Endothelial cell (in vitro differentiated cells): ENCODE measurements around the gene CACNA2D3. TPM values are rescaled to one million over a fixed set of nuclear protein-coding genes. Genes with fewer than 3 reads are reported as not detected.

Experiments used
- DNase-seq: peaks from one replicate; pipeline ENCODE4 v3.0.0; 2021; ENCODE audit warnings: low spot score
- H3K27ac Mint-ChIP-seq: one replicate; pipeline ENCODE4 v1.8.0; 2021; ENCODE audit warnings: mixed read lengths, inconsistent platforms; ENCODE audit not compliant: unreplicated experiment
- H3K27me3 Mint-ChIP-seq: one replicate; pipeline ENCODE4 v1.8.0; 2021; ENCODE audit warnings: mild to moderate bottlenecking, moderate library complexity, mixed read lengths, inconsistent platforms; ENCODE audit not compliant: unreplicated experiment
- H3K36me3 Mint-ChIP-seq: one replicate; pipeline ENCODE4 v1.8.0; 2021; ENCODE audit warnings: mild to moderate bottlenecking, low read depth, mixed read lengths, inconsistent platforms; ENCODE audit not compliant: unreplicated experiment
- H3K4me1 Mint-ChIP-seq: one replicate; pipeline ENCODE4 v1.8.0; 2021; ENCODE audit warnings: mild to moderate bottlenecking, mixed read lengths, inconsistent platforms; ENCODE audit not compliant: unreplicated experiment
- H3K4me3 Mint-ChIP-seq: one replicate; pipeline ENCODE4 v1.8.0; 2021; ENCODE audit warnings: mild to moderate bottlenecking, mixed read lengths, inconsistent platforms; ENCODE audit not compliant: unreplicated experiment
- H3K9me3 Mint-ChIP-seq: one replicate; pipeline ENCODE4 v1.8.0; 2021; ENCODE audit warnings: mixed read lengths, inconsistent platforms; ENCODE audit not compliant: unreplicated experiment
- CTCF ChIP-seq: fragments of 200-600 bp; sonication (generic); IDR thresholded peaks from one replicate; pipeline ENCODE4 v1.5.0; 2021; ENCODE audit warnings: antibody characterized with exemption; ENCODE audit not compliant: unreplicated experiment
- total RNA-seq: library from RNA; stranded (reverse); fragmentation: NEBNext Ultra II Directional; extraction: Animal tissue kit (Norgen Biotek cat#: 25700); gene quantifications from one replicate; pipeline ENCODE4 v1.2.1, GENCODE V29; 2021; ENCODE audit not compliant: unreplicated experiment

The CACNA2D3 gene
- total RNA-seq, 1 donor from 2014 or later: 0.46 TPM

- Mint-ChIP-seq H3K36me3 (no peaks in the 10 kb centered on the region), H3K4me1 (no peaks in the 10 kb centered on the region), H3K9me3 (no peaks in the 10 kb centered on the region), H3K4me3 (no peak overlapping the region), H3K27ac (no peak overlapping the region), H3K27me3 (no peaks in the 10 kb centered on the region)
- no peak for TF ChIP-seq CTCF
- no peak for DNase-seq
Observed at GRCh38 chr3:55017876-55018275, 895.5 kb downstream of the CACNA2D3 start.

- no peaks in the 10 kb centered on the region for H3K9me3 Mint-ChIP-seq
- H3K27me3 Mint-ChIP-seq: no peaks in the 10 kb centered on the region
- DNase-seq: no peak
- H3K4me3 Mint-ChIP-seq: no peak overlapping the region
- H3K36me3 Mint-ChIP-seq: no peaks in the 10 kb centered on the region
- no peaks in the 10 kb centered on the region for H3K4me1 Mint-ChIP-seq
- no peak for TF ChIP-seq CTCF
- H3K27ac Mint-ChIP-seq: no peak overlapping the region
Observed at GRCh38 chr3:55030938-55031337, 908.6 kb downstream of the CACNA2D3 start.

GRCh38 chr3:55036883-55037577 lies 914.7 kb downstream of the CACNA2D3 start:
- H3K4me3 Mint-ChIP-seq: no peak overlapping the region
- no peaks in the 10 kb centered on the region for H3K9me3 Mint-ChIP-seq
- no peak for TF ChIP-seq CTCF
- no peaks in the 10 kb centered on the region for H3K4me1 Mint-ChIP-seq
- DNase-seq: no peak
- no peak overlapping the region for H3K27ac Mint-ChIP-seq
- no peaks in the 10 kb centered on the region for H3K27me3 Mint-ChIP-seq
- H3K36me3 Mint-ChIP-seq: no peaks in the 10 kb centered on the region

GRCh38 chr3:55042591-55042990 lies 920.2 kb downstream of the CACNA2D3 start:
- Mint-ChIP-seq H3K36me3 (no peaks in the 10 kb centered on the region), H3K4me1 (peaks cover 4% of the 10 kb centered on the region), H3K4me3 (no peak overlapping the region), H3K27me3 (no peaks in the 10 kb centered on the region), H3K9me3 (no peaks in the 10 kb centered on the region), H3K27ac (no peak overlapping the region)
- TF ChIP-seq CTCF: no peak
- no peak for DNase-seq

- no peak for TF ChIP-seq CTCF
- Mint-ChIP-seq H3K36me3 (no peaks in the 10 kb centered on the region), H3K27me3 (no peaks in the 10 kb centered on the region), H3K4me3 (no peak overlapping the region), H3K27ac (no peak overlapping the region), H3K9me3 (no peaks in the 10 kb centered on the region), H3K4me1 (peaks cover 4% of the 10 kb centered on the region)
- no peak for DNase-seq
Observed at GRCh38 chr3:55044486-55044885, 922.1 kb downstream of the CACNA2D3 start.
